HTR-8/SVneo (cell line): Measurements from ENCODE around the gene BTBD7.
A peak's percentile ranks its signal among the peaks of the same experiment; 100 is the strongest.

ENCODE experiments used
- DNase-seq: peaks from one replicate; pipeline ENCODE4 v3.0.0; 2011; ENCODE audit warnings: low spot score, mixed read lengths; ENCODE audit not compliant: insufficient read length
- FAIRE-seq: peaks from 2 replicates; lab custom pipeline; 2011; peaks lifted over from hg19 to GRCh38; lab: Jason Lieb, UNC

The BTBD7 gene

GRCh38 chr14:93206793-93207467 is 125.9 kb downstream of the BTBD7 start, which contains the start of the genes GON7 and UBR7:
Gene GON7 (minus strand): TSS chr14:93207065. CDS start chr14:93207037, 28 bp downstream.
Gene UBR7 (plus strand): TSS chr14:93207256. CDS start chr14:93207292, 36 bp downstream.
- DNase-seq (peak; percentile 91), FAIRE-seq (peak; percentile 88)

GRCh38 chr14:93201155-93201704 is 131.6 kb downstream of the BTBD7 start:
- DNase-seq (no peak), FAIRE-seq (no peak)

GRCh38 chr14:93200553-93200952 is 132.3 kb downstream of the BTBD7 start:
- DNase-seq (no peak), FAIRE-seq (no peak)

- no peak for DNase-seq
These were observed 133.8 kb downstream of the BTBD7 start for GRCh38 chr14:93199031-93199430.

GRCh38 chr14:93195316-93195999 is 137.4 kb downstream of the BTBD7 start:
- no peak for FAIRE-seq

More at GRCh38 chr14:93199031-93199430, 133.8 kb downstream of the BTBD7 start:
- FAIRE-seq: no peak

More at GRCh38 chr14:93195316-93195999, 137.4 kb downstream of the BTBD7 start:
- DNase-seq: no peak
